ENCODE results near the gene PRDM11.
"Not testable (repeated sequence)": the region's sequence is repeated elsewhere in the genome, so short reads cannot be mapped to it uniquely, and the experiment has no call there.

PRDM11 gene

GRCh38 chr11:45146072-45147016 is at the start of gene PRDM11:
Gene PRDM11 (plus strand): TSS chr11:45146639. CDS start chr11:45181767, 35,128 bp downstream.
- peak; percentile 78 for DNase-seq (ENCODE audit: low spot score)

GRCh38 chr11:45097721-45098493 is 48.5 kb upstream of the PRDM11 start:
- peak; percentile 91 for DNase-seq (ENCODE audit: low spot score)

- no peak for DNase-seq (ENCODE audit: low spot score)
Observed at GRCh38 chr11:45098929-45099328, 47.5 kb upstream of the PRDM11 start.

- DNase-seq (ENCODE audit: low spot score): no peak
Observed at GRCh38 chr11:45100339-45100738, 46.1 kb upstream of the PRDM11 start.

GRCh38 chr11:45102361-45102809 is 44.1 kb upstream of the PRDM11 start:
- peak; percentile 41 for DNase-seq (ENCODE audit: low spot score)

- DNase-seq (ENCODE audit: low spot score): peak; percentile 82
Observed at GRCh38 chr11:45102810-45103621, 43.4 kb upstream of the PRDM11 start.

- DNase-seq (ENCODE audit: low spot score): peak; percentile 35
Observed at GRCh38 chr11:45104006-45104789, 42.2 kb upstream of the PRDM11 start.

- DNase-seq (ENCODE audit: low spot score): peak; percentile 32
Observed at GRCh38 chr11:45104790-45105084, 41.7 kb upstream of the PRDM11 start.

GRCh38 chr11:45105233-45105983 is 41.0 kb upstream of the PRDM11 start:
- peak; percentile 92 for DNase-seq (ENCODE audit: low spot score)

- DNase-seq (ENCODE audit: low spot score): no peak
Observed at GRCh38 chr11:45105984-45106375, 40.5 kb upstream of the PRDM11 start.

- DNase-seq (ENCODE audit: low spot score): peak; percentile 36
Observed at GRCh38 chr11:45106440-45106839, 40.0 kb upstream of the PRDM11 start.

- DNase-seq (ENCODE audit: low spot score): peak; percentile 32
Observed at GRCh38 chr11:45107029-45107428, 39.4 kb upstream of the PRDM11 start.

GRCh38 chr11:45108070-45109064 is 38.1 kb upstream of the PRDM11 start:
- no peak for DNase-seq (ENCODE audit: low spot score)

- no peak for DNase-seq (ENCODE audit: low spot score)
Observed at GRCh38 chr11:45109400-45109799, 37.0 kb upstream of the PRDM11 start.

GRCh38 chr11:45110562-45110961 is 35.9 kb upstream of the PRDM11 start:
- DNase-seq (ENCODE audit: low spot score): peak; percentile 57

GRCh38 chr11:45113807-45114206 is 32.6 kb upstream of the PRDM11 start:
- no peak for DNase-seq (ENCODE audit: low spot score)

- not testable (repeated sequence) for DNase-seq (ENCODE audit: low spot score)
Observed at GRCh38 chr11:45127836-45128235, 18.6 kb upstream of the PRDM11 start.

GRCh38 chr11:45133878-45134277 is 12.6 kb upstream of the PRDM11 start:
- no peak for DNase-seq (ENCODE audit: low spot score)

- DNase-seq (ENCODE audit: low spot score): no peak
Observed at GRCh38 chr11:45141171-45141570, 5.3 kb upstream of the PRDM11 start.
